ENCODE measurements around the gene PRKCB.

Gene PRKCB

GRCh38 chr16:23967775-23968174, 132.0 kb downstream of the PRKCB start:
- Histone ChIP-seq H3K4me1 (ENCODE audit: control insufficient read depth, insufficient read depth, low read length) (no peaks in the 10 kb centered on the region), H3K36me3 (ENCODE audit: control insufficient read depth in 2 of 2, insufficient read depth in 1 of 2, low read length in 2 of 2) (no peaks in the 10 kb centered on the region), H3K27ac (ENCODE audit: extremely low read depth, low read depth, low read length) (no peak overlapping the region), H3K9me3 (ENCODE audit: control insufficient read depth, insufficient read depth, low read depth, low read length) (no peaks in the 10 kb centered on the region), H3K4me3 (ENCODE audit: low read depth, low read length) (no peak overlapping the region)
- ChIA-PET POLR2A (no interaction called here), CTCF (interaction anchor here (0.6 kb wide), 1 partner anchor 43 kb away, joined by 4 read pairs; no protein-coding TSS in a partner anchor)
- TF ChIP-seq ZNF202 (tag by site-specific recombination; IDR thresholded peaks at IDR 0.05; ENCODE audit: borderline replicate concordance): no peak

GRCh38 chr16:23968176-23968575, 132.4 kb downstream of the PRKCB start:
- POLR2A ChIA-PET: interaction anchor here (0.6 kb wide), 1 partner anchor 163 kb away, joined by 3 read pairs; no protein-coding TSS in a partner anchor
- H3K27ac ChIP-seq (ENCODE audit: extremely low read depth, low read depth, low read length): no peak overlapping the region
- no peaks in the 10 kb centered on the region for H3K9me3 ChIP-seq (ENCODE audit: control insufficient read depth, insufficient read depth, low read depth, low read length)
- H3K36me3 ChIP-seq (ENCODE audit: control insufficient read depth in 2 of 2, insufficient read depth in 1 of 2, low read length in 2 of 2): no peaks in the 10 kb centered on the region
- TF ChIP-seq ZBTB7A (tag by site-specific recombination; IDR thresholded peaks at IDR 0.05; ENCODE audit: low read depth) (no peak), ZEB2 (tag by site-specific recombination; IDR thresholded peaks at IDR 0.05) (no peak), ZNF518A (tag by site-specific recombination; conservative IDR thresholded peaks at IDR 0.05; ENCODE audit: low read depth) (no peak), KLF9 (tag by site-specific recombination; IDR thresholded peaks at IDR 0.05; ENCODE audit: low read depth) (no peak), ZNF791 (tag by site-specific recombination; IDR thresholded peaks at IDR 0.05) (no peak), ZNF777 (tag by site-specific recombination; IDR thresholded peaks at IDR 0.05; ENCODE audit: borderline replicate concordance) (no peak), ZNF202 (tag by site-specific recombination; IDR thresholded peaks at IDR 0.05; ENCODE audit: borderline replicate concordance) (no peak), ZBTB11 (tag by site-specific recombination; conservative IDR thresholded peaks at IDR 0.05; ENCODE audit: low read depth) (no peak), ZNF707 (tag by site-specific recombination; IDR thresholded peaks at IDR 0.05) (no peak), ZNF76 (tag by site-specific recombination; IDR thresholded peaks at IDR 0.05; ENCODE audit: borderline replicate concordance, low read depth) (no peak), ZNF280D (tag by site-specific recombination; IDR thresholded peaks at IDR 0.05) (no peak), ZNF792 (tag by site-specific recombination; IDR thresholded peaks at IDR 0.05) (no peak), RBAK (tag by site-specific recombination; IDR thresholded peaks at IDR 0.05) (no peak), ZNF404 (tag by site-specific recombination; IDR thresholded peaks at IDR 0.05) (no peak), ZNF837 (tag by site-specific recombination; IDR thresholded peaks at IDR 0.05) (no peak), ZNF248 (tag by site-specific recombination; IDR thresholded peaks at IDR 0.05) (no peak)
- TF ChIP-seq, protein P1, sequence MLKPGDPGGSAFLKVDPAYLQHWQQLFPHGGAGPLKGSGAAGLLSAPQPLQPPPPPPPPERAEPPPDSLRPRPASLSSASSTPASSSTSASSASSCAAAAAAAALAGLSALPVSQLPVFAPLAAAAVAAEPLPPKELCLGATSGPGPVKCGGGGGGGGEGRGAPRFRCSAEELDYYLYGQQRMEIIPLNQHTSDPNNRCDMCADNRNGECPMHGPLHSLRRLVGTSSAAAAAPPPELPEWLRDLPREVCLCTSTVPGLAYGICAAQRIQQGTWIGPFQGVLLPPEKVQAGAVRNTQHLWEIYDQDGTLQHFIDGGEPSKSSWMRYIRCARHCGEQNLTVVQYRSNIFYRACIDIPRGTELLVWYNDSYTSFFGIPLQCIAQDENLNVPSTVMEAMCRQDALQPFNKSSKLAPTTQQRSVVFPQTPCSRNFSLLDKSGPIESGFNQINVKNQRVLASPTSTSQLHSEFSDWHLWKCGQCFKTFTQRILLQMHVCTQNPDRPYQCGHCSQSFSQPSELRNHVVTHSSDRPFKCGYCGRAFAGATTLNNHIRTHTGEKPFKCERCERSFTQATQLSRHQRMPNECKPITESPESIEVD (tag by site-specific recombination; IDR thresholded peaks at IDR 0.05): no peak
- CTCF ChIA-PET: interaction anchor here (0.6 kb wide), 1 partner anchor 173 kb away, joined by 3 read pairs; no protein-coding TSS in a partner anchor
- H3K4me3 ChIP-seq (ENCODE audit: low read depth, low read length): no peak overlapping the region
- no peaks in the 10 kb centered on the region for H3K4me1 ChIP-seq (ENCODE audit: control insufficient read depth, insufficient read depth, low read length)

Measured in HEK293 (cell line).